OCI-LY3 (cell line): Measurements from ENCODE around the gene AGBL5.

Experiments
- H2AFZ ChIP-seq: fragments of 200-600, 300-600 bp; shearing (Covaris generic); 2 replicates; pipeline ENCODE4 v1.6.0; 2014; ENCODE audit warnings: antibody characterized with exemption, low read depth, low read length
- H3K27ac ChIP-seq: fragments of 200-600, 300-600 bp; sonication (generic); 2 replicates; pipeline ENCODE4 v1.5.1; 2014; ENCODE audit warnings: mild to moderate bottlenecking, low read length, moderate library complexity, mixed read lengths
- H3K27me3 ChIP-seq: fragments of 200-600, 300-600 bp; sonication (generic); 2 replicates; pipeline ENCODE4 v1.6.1; 2014; ENCODE audit warnings: low read depth, low read length, mixed read lengths
- H3K36me3 ChIP-seq: fragments of 200-600, 300-600 bp; sonication (generic); replicated peaks from 2 replicates; pipeline ENCODE3; 2014; ENCODE audit warnings: low read depth, low read length, mixed read lengths
- H3K4me1 ChIP-seq: fragments of 300-600, 200-600 bp; sonication (generic); 2 replicates; pipeline ENCODE4 v1.6.1; 2014; ENCODE audit warnings: low read length, mixed read lengths
- H3K4me2 ChIP-seq: fragments of 200-600, 300-600 bp; sonication (generic); 2 replicates; pipeline ENCODE4 v1.6.1; 2014; ENCODE audit warnings: low read length, mixed read lengths
- H3K4me3 ChIP-seq: fragments of 300-600, 200-600 bp; sonication (generic); 2 replicates; pipeline ENCODE4 v1.5.1; 2014; ENCODE audit warnings: antibody characterized with exemption, mild to moderate bottlenecking, low read length, moderate library complexity
- H3K79me2 ChIP-seq: fragments of 300-600, 200-600 bp; shearing (Covaris generic); 2 replicates; pipeline ENCODE4 v1.6.1; 2014; ENCODE audit warnings: mild to moderate bottlenecking, low read length, mixed read lengths
- H3K9ac ChIP-seq: fragments of 300-600, 200-600 bp; shearing (Covaris generic); 2 replicates; pipeline ENCODE4 v1.6.0; 2014; ENCODE audit warnings: mild to moderate bottlenecking, low read length, moderate library complexity
- H3K9me3 ChIP-seq: fragments of 200-600, 300-600 bp; shearing (Covaris generic); 2 replicates; pipeline ENCODE4 v1.6.1; 2014; ENCODE audit warnings: low read length, mixed read lengths; ENCODE audit not compliant: insufficient read depth
- H4K20me1 ChIP-seq: fragments of 200-600, 300-600 bp; sonication (generic); 2 replicates; pipeline ENCODE4 v1.6.1; 2016; ENCODE audit warnings: low read length, mixed read lengths; ENCODE audit not compliant: insufficient read depth
- CTCF ChIP-seq: fragments of 200-600, 300-600 bp; sonication (generic); IDR thresholded peaks from 2 replicates; pipeline ENCODE4 v1.5.1; 2014; ENCODE audit warnings: antibody characterized with exemption, low read length, low read depth
- EZH2phosphoT487 ChIP-seq: fragments of 200-600 bp; shearing (Covaris generic); IDR thresholded peaks from 2 replicates; pipeline ENCODE4 v1.6.1; 2018; ENCODE audit warnings: antibody characterized with exemption, mixed run types, low read depth

Gene AGBL5

GRCh38 chr2:27091746-27092695 lies 40.6 kb downstream of the AGBL5 start:
- H3K4me1 ChIP-seq, result peaks cover 12% of the 10 kb centered on the region
- TF ChIP-seq CTCF (no peak), EZH2phosphoT487 (no peak)
- H3K4me3 ChIP-seq, result no peak overlapping the region
- no peaks in the 10 kb centered on the region for H3K9me3 ChIP-seq
- H4K20me1 ChIP-seq, result no peaks in the 10 kb centered on the region
- no peak overlapping the region for H3K27ac ChIP-seq
- no peaks in the 10 kb centered on the region for H3K36me3 ChIP-seq
- no peaks in the 10 kb centered on the region for H3K79me2 ChIP-seq
- H3K9ac ChIP-seq, result no peak overlapping the region
- H2AFZ ChIP-seq, result no peak overlapping the region
- H3K27me3 ChIP-seq, result no peaks in the 10 kb centered on the region
- H3K4me2 ChIP-seq, result no peak overlapping the region

GRCh38 chr2:27092696-27093429 lies 41.4 kb downstream of the AGBL5 start:
- H3K27me3 ChIP-seq, result no peaks in the 10 kb centered on the region
- no peaks in the 10 kb centered on the region for H3K36me3 ChIP-seq
- no peaks in the 10 kb centered on the region for H3K79me2 ChIP-seq
- no peak overlapping the region for H3K4me3 ChIP-seq
- H3K27ac ChIP-seq, result no peak overlapping the region
- H4K20me1 ChIP-seq, result no peaks in the 10 kb centered on the region
- H3K9me3 ChIP-seq, result no peaks in the 10 kb centered on the region
- no peak overlapping the region for H3K9ac ChIP-seq
- peaks cover 8% of the 10 kb centered on the region; the same call in 1 of the 2 replicates for H3K4me1 ChIP-seq
- no peak overlapping the region for H3K4me2 ChIP-seq
- TF ChIP-seq EZH2phosphoT487 (no peak), CTCF (no peak)
- no peak overlapping the region for H2AFZ ChIP-seq

GRCh38 chr2:27093430-27094352 lies 42.2 kb downstream of the AGBL5 start:
- no peak overlapping the region for H2AFZ ChIP-seq
- no peaks in the 10 kb centered on the region for H3K9me3 ChIP-seq
- no peaks in the 10 kb centered on the region for H3K27me3 ChIP-seq
- no peak overlapping the region for H3K4me2 ChIP-seq
- no peak overlapping the region for H3K9ac ChIP-seq
- H4K20me1 ChIP-seq, result no peaks in the 10 kb centered on the region
- no peak overlapping the region for H3K27ac ChIP-seq
- H3K4me3 ChIP-seq, result no peak overlapping the region
- TF ChIP-seq EZH2phosphoT487, result no peak
- no peak for TF ChIP-seq CTCF
- no peaks in the 10 kb centered on the region for H3K36me3 ChIP-seq
- peaks cover 8% of the 10 kb centered on the region; the same call in 1 of the 2 replicates for H3K4me1 ChIP-seq
- H3K79me2 ChIP-seq, result no peaks in the 10 kb centered on the region
